GM12878 (cell line): ENCODE data around the gene DNAJC6. TPM values are rescaled to one million over a fixed set of nuclear protein-coding genes. Genes with fewer than 3 reads are reported as not detected.

ENCODE experiments used
- ATAC-seq: fragments of 200-7000 bp; cut with Tn5 transposase; 3 replicates; pipeline ENCODE4 v1.9.1; 2020; ENCODE audit warnings: mild to moderate bottlenecking, moderate library complexity
- BruUV-seq: library from RNA; stranded (reverse); fragments of 400-500 nt; replicated peaks from 2 replicates; lab custom pipeline; 2021; lab: Mats Ljungman, UMichigan
- CTCF ChIA-PET: fragments of 300-600 bp; sonication (Branson Sonifier 250); formaldehyde crosslinking; extraction: SDS; loops from one replicate; lab custom pipeline; 2021; ENCODE audit warnings: inconsistent platforms; lab: Yijun Ruan, JAX
- POLR2A ChIA-PET: fragments of 350-600 bp; formaldehyde crosslinking; extraction: SDS; loops from one replicate; lab custom pipeline; 2021; ENCODE audit warnings: inconsistent platforms; lab: Charles Lee
- RAD21 ChIA-PET: fragments of 300-600 bp; sonication (Branson Sonifier 250); formaldehyde crosslinking; loops from one replicate; lab custom pipeline; 2023; ENCODE audit warnings: antibody characterized with exemption; ENCODE audit not compliant: unreplicated experiment; lab: Charles Lee
- SMC1A ChIA-PET: fragments of 300-600 bp; sonication (Branson Sonifier 250); formaldehyde crosslinking; loops from one replicate; lab custom pipeline; 2023; ENCODE audit not compliant: unreplicated experiment, uncharacterized antibody; lab: Charles Lee
- DNase-seq: peaks from one replicate; pipeline ENCODE4 v3.0.0-alpha.2; 2011; ENCODE audit warnings: low read depth, low spot score
- FAIRE-seq: peaks from 3 replicates; lab custom pipeline; 2011; peaks lifted over from hg19 to GRCh38; lab: Jason Lieb, UNC
- H2AFZ ChIP-seq: 2 replicates; pipeline ENCODE4 v1.6.0; 2011; ENCODE audit warnings: low read depth, low read length, control low read depth; ENCODE audit not compliant: control insufficient read depth
- H3K27ac ChIP-seq: 2 replicates; pipeline ENCODE4 v1.5.1; 2011; ENCODE audit warnings: control low read depth; ENCODE audit not compliant: control insufficient read depth, insufficient read depth
- H3K27me3 ChIP-seq, 2 experiments: replicated peaks in 1 of 2; 2 replicates each; pipeline versions ENCODE4 v1.6.0 to v1.6.1; 2011; ENCODE audit warnings: low read length in 1 of 2; ENCODE audit not compliant: control insufficient read depth in 2 of 2, insufficient read depth in 2 of 2
- H3K36me3 ChIP-seq, 2 experiments: 2 replicates each; pipeline ENCODE4 v1.5.1; 2011; ENCODE audit warnings: low read length in 1 of 2; ENCODE audit not compliant: control insufficient read depth in 2 of 2, insufficient read depth in 2 of 2
- H3K4me1 ChIP-seq: 2 replicates; pipeline ENCODE4 v1.6.1; 2011; ENCODE audit warnings: mild to moderate bottlenecking, low read length, moderate library complexity, mixed read lengths; ENCODE audit not compliant: control insufficient read depth, insufficient read depth
- H3K4me2 ChIP-seq: 2 replicates; pipeline ENCODE4 v1.6.0; 2011; ENCODE audit warnings: control low read depth; ENCODE audit not compliant: control insufficient read depth, insufficient read depth
- H3K4me3 ChIP-seq: fragments of 200-600 bp; sonication (generic); 2 replicates; pipeline ENCODE4 v1.5.1; 2016
- H3K79me2 ChIP-seq: 2 replicates; pipeline ENCODE4 v1.6.0; 2011; ENCODE audit warnings: low read length; ENCODE audit not compliant: control insufficient read depth, insufficient read depth
- H3K9ac ChIP-seq: 2 replicates; pipeline ENCODE4 v1.8.0; 2011; ENCODE audit warnings: low read length, control low read depth, mixed read lengths; ENCODE audit not compliant: control insufficient read depth, insufficient read depth
- H3K9me3 ChIP-seq: replicated peaks from 3 replicates; pipeline ENCODE4 v1.5.1; 2011; ENCODE audit warnings: mild to moderate bottlenecking, low read length; ENCODE audit not compliant: control insufficient read depth, insufficient read depth
- H4K20me1 ChIP-seq: 2 replicates; pipeline ENCODE4 v1.6.0; 2011; ENCODE audit not compliant: control insufficient read depth, insufficient read depth
- CREB1 ChIP-seq: IDR thresholded peaks from 2 replicates; pipeline ENCODE4 v1.6.1; 2012; ENCODE audit warnings: low read depth, mild to moderate bottlenecking, inconsistent platforms
- CREM ChIP-seq: IDR thresholded peaks from 2 replicates; pipeline ENCODE4 v1.6.1; 2014; ENCODE audit warnings: antibody characterized with exemption, low read depth
- HDGF ChIP-seq: fragments of 450-650 bp; IDR thresholded peaks from 2 replicates; pipeline ENCODE4 v1.6.1; 2016; ENCODE audit warnings: antibody characterized with exemption
- JUND ChIP-seq: IDR thresholded peaks from 2 replicates; pipeline ENCODE4 v1.6.1; 2012; ENCODE audit warnings: low read depth, mild to moderate bottlenecking, low read length, improper control_type of control experiment, moderate library complexity
- MEF2B ChIP-seq: fragments of 450-650 bp; IDR thresholded peaks from 2 replicates; pipeline ENCODE4 v1.6.1; 2018; ENCODE audit warnings: mild to moderate bottlenecking, moderate library complexity; ENCODE audit not compliant: partially characterized antibody, poor library complexity, severe bottlenecking
- NBN ChIP-seq: fragments of 450-650 bp; IDR thresholded peaks from 2 replicates; pipeline ENCODE4 v1.6.1; 2016
- NFXL1 ChIP-seq: fragments of 450-650 bp; IDR thresholded peaks from 2 replicates; pipeline ENCODE4 v1.6.1; 2017; ENCODE audit warnings: antibody characterized with exemption, mild to moderate bottlenecking, borderline replicate concordance
- NFYA ChIP-seq: IDR thresholded peaks from 2 replicates; pipeline ENCODE4 v1.6.1; 2011; ENCODE audit warnings: low read depth, mild to moderate bottlenecking, low read length, improper control_type of control experiment, borderline replicate concordance
- RB1 ChIP-seq: fragments of 450-650 bp; formaldehyde crosslinking; IDR thresholded peaks from 2 replicates; pipeline ENCODE4 v1.6.1; 2017; ENCODE audit warnings: mild to moderate bottlenecking, borderline replicate concordance
- RUNX3 ChIP-seq: IDR thresholded peaks from 2 replicates; pipeline ENCODE4 v1.6.1; 2012; ENCODE audit warnings: low read length, inconsistent platforms
- TAF1 ChIP-seq: IDR thresholded peaks from 2 replicates; pipeline ENCODE4 v1.6.1; 2011; ENCODE audit warnings: mild to moderate bottlenecking, low read depth, low read length, borderline replicate concordance
- ZNF24 ChIP-seq: fragments of 450-650 bp; IDR thresholded peaks from 2 replicates; pipeline ENCODE4 v1.6.1; 2017; ENCODE audit warnings: antibody characterized with exemption, mild to moderate bottlenecking
- WGBS: methylation state at CpG from one replicate; pipeline ENCODE4 v1.1.6; 2016; ENCODE audit warnings: low lambda C conversion rate; ENCODE audit not compliant: insufficient replicate concordance, insufficient coverage; ENCODE audit errors: missing lambda C conversion rate; 5-methylcytosine and 5-hydroxymethylcytosine counted together
- in situ Hi-C: fragments of 300-500 bp; cut with MboI; formaldehyde crosslinking; loops from 9 replicates; pipeline ENCODE4 v1.14.3; 2018; ENCODE audit warnings: mixed read lengths
- intact Hi-C: fragments of 100-400 bp; cut with micrococcal nuclease; formaldehyde crosslinking; loops from one replicate; pipeline ENCODE4 v1.14.2; 2022; ENCODE audit not compliant: unreplicated experiment
- polyA plus RNA-seq, 11 experiments: library from polyadenylated mRNA; depleted of rRNA in 4 of 11; unstranded in 6 of 11; stranded (reverse) in 5 of 11; fragments of >200 nt; fragmentation: Nextera tagmentation in 4 of 11; fragmentation: Illumina TruSeq in 1 of 11; extraction: Ambion mirVana in 4 of 11; extraction: Trizol in 1 of 11; gene quantifications; 1 replicate in 1 of 11; 2 replicates in 10 of 11; pipeline versions ENCODE4 v1.2.1 to v1.2.3, GENCODE V29; 2011 to 2016; ENCODE audit warnings: inconsistent platforms in 2 of 11, missing spikeins in 2 of 11, low read depth in 1 of 11
- total RNA-seq, 4 experiments: library from RNA; depleted of rRNA in 3 of 4; stranded (reverse); fragments of >200 nt in 3 of 4; fragmentation: Illumina TruSeq in 1 of 4; extraction: Trizol in 1 of 4; gene quantifications; 2 replicates each; pipeline versions ENCODE4 v1.2.1 to v1.2.3, GENCODE V29; 2013 to 2021
- TF ChIP-seq, protein P1 (sequence below): fragments of 450-650 bp; IDR thresholded peaks from 2 replicates; pipeline ENCODE4 v1.6.1; 2014; ENCODE audit warnings: mild to moderate bottlenecking
- TF ChIP-seq, protein P2 (sequence below): IDR thresholded peaks from 2 replicates; pipeline ENCODE4 v1.6.1; 2011; ENCODE audit warnings: mild to moderate bottlenecking, low read depth, low read length, moderate library complexity; ENCODE audit not compliant: insufficient replicate concordance

The DNAJC6 gene
- total and polyA plus RNA-seq, 10 of the 15 experiments (the other 5 are each of a cell fraction or from before 2014, with no cell fraction given), result 0.08 to 4.3 (median 2.7) TPM

DNA sequence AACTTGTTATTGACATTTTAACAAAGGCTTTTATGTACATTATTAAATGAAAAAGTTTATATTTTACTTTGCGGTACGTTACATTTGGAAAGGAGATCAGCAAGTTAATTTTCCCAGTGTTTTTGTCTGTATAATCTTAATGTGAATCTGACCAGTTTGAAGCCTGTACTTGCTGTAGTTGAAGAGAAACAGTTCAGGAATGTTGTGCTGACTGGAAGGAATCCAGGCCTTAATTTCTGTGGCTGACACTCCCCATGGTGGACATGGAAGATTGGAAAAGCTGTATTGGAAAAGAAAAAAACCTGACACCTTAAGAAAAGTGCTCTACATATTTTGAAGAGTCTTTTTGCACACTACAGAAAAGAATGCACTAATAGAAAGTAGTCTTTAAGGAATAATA is 126.6 kb downstream of the DNAJC6 start:
- RAD21 ChIA-PET, result no interaction called here
- H3K79me2 ChIP-seq, result no peaks in the 10 kb centered on the region
- no peaks in the 10 kb centered on the region for H4K20me1 ChIP-seq
- intact Hi-C loops (loop anchor here (10.0 kb wide), 1 partner anchor 201 kb away; no protein-coding TSS in a partner anchor), in situ Hi-C loops (no loop called here)
- H3K27me3 ChIP-seq, result no peaks in the 10 kb centered on the region
- FAIRE-seq (no peak), DNase-seq (no peak), ATAC-seq (no peak)
- TF ChIP-seq CREB1 (no peak), CREM (no peak), NFXL1 (no peak), MEF2B (no peak), RB1 (no peak)
- BruUV-seq, result no TSS peak
- WGBS, result 96% methylated on average over 2 of the region's 2 CpGs
- H3K4me1 ChIP-seq, result no peaks in the 10 kb centered on the region
- peaks cover 0 to 11% of the 10 kb centered on the region in 2 experiments; a peak in 2 of 4 replicates for H3K36me3 ChIP-seq
- SMC1A ChIA-PET, result interaction anchor here (0.9 kb wide), 2 partner anchors 200 to 255 kb away, joined by 3 to 4 read pairs; no protein-coding TSS in a partner anchor
- H3K9me3 ChIP-seq, result no peaks in the 10 kb centered on the region
- no peak overlapping the region for H3K9ac ChIP-seq
- no peak overlapping the region for H3K4me2 ChIP-seq
- CTCF ChIA-PET, result interaction anchor here (0.6 to 1.5 kb wide), 4 partner anchors 10 to 23 kb away, joined by 3 to 4 read pairs (median 3); partner anchors contain the start of genes LEPR and LEPROT
- H2AFZ ChIP-seq, result no peak overlapping the region
- no peak overlapping the region for H3K4me3 ChIP-seq
- POLR2A ChIA-PET, result interaction anchor here (1.1 kb wide), 1 partner anchor 9 kb away, joined by 3 read pairs; no protein-coding TSS in a partner anchor
- H3K27ac ChIP-seq, result no peak overlapping the region

DNA sequence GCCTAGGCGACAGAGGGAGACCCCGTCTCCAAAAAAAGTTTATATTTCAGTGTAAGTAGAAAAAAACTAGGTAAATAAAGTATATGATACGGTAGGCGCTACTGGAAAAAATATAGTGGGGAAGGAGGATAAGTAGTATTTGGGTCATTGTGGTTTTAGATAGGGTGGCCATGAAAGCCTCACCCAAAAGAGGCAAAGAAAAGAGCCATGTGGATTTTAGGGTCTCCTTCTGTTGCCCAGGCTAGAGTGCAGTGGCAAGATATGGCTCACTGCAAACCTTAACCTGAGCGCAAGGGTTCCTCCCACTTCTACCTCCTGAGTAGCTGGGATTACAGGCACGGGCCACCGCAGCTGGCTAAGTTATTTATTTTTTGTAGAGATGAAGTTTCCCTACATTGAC is 128.3 kb downstream of the DNAJC6 start:
- in situ Hi-C loops (no loop called here), intact Hi-C loops (loop anchor here (10.0 kb wide), 1 partner anchor 203 kb away; no protein-coding TSS in a partner anchor)
- Histone ChIP-seq H3K36me3 (peaks cover 0 to 6% of the 10 kb centered on the region in 2 experiments; a peak in 1 of 4 replicates), H3K9ac (no peak overlapping the region), H3K9me3 (no peaks in the 10 kb centered on the region), H3K79me2 (no peaks in the 10 kb centered on the region), H3K4me2 (no peak overlapping the region), H3K4me3 (no peak overlapping the region), H3K27me3 (no peaks in the 10 kb centered on the region), H4K20me1 (no peaks in the 10 kb centered on the region), H3K4me1 (no peaks in the 10 kb centered on the region), H3K27ac (no peak overlapping the region), H2AFZ (no peak overlapping the region)
- 95% methylated on average over 7 of the region's 7 CpGs for WGBS
- SMC1A ChIA-PET, result interaction anchor here (0.6 to 1.0 kb wide), 2 partner anchors 107 to 249 kb away, joined by 3 to 4 read pairs; no protein-coding TSS in a partner anchor
- no TSS peak for BruUV-seq
- no peak for ATAC-seq
- CTCF ChIA-PET, result interaction anchor here (0.6 to 0.9 kb wide), 2 partner anchors 11 to 79 kb away, joined by 3 read pairs; no protein-coding TSS in a partner anchor
- RAD21 ChIA-PET, result no interaction called here
- POLR2A ChIA-PET, result interaction anchor here (0.7 kb wide), 1 partner anchor 10 kb away, joined by 9 read pairs; no protein-coding TSS in a partner anchor
- DNase-seq, result no peak
- FAIRE-seq, result no peak
- no peak for TF ChIP-seq NBN
- TF ChIP-seq TAF1, result no peak
- no peak for TF ChIP-seq NFYA
- TF ChIP-seq, protein P1, sequence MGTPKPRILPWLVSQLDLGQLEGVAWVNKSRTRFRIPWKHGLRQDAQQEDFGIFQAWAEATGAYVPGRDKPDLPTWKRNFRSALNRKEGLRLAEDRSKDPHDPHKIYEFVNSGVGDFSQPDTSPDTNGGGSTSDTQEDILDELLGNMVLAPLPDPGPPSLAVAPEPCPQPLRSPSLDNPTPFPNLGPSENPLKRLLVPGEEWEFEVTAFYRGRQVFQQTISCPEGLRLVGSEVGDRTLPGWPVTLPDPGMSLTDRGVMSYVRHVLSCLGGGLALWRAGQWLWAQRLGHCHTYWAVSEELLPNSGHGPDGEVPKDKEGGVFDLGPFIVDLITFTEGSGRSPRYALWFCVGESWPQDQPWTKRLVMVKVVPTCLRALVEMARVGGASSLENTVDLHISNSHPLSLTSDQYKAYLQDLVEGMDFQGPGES, result no peak
- no peak for TF ChIP-seq RUNX3
- TF ChIP-seq, protein P2, sequence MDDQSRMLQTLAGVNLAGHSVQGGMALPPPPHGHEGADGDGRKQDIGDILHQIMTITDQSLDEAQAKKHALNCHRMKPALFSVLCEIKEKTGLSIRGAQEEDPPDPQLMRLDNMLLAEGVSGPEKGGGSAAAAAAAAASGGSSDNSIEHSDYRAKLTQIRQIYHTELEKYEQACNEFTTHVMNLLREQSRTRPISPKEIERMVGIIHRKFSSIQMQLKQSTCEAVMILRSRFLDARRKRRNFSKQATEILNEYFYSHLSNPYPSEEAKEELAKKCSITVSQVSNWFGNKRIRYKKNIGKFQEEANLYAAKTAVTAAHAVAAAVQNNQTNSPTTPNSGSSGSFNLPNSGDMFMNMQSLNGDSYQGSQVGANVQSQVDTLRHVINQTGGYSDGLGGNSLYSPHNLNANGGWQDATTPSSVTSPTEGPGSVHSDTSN, result no peak
- no peak for TF ChIP-seq JUND
- no peak for TF ChIP-seq HDGF
- no peak for TF ChIP-seq ZNF24
